Measurements from ENCODE around the gene STRN4.

GRCh38 chr19:46717034-46717715 is 29.1 kb downstream of the STRN4 start, which contains the start of gene PRKD2:
- TF ChIP-seq CREB5 (CRISPR knock-in tag; IDR thresholded peaks at IDR 0.05; ENCODE audit: low read depth) (no peak), GLIS3 (CRISPR knock-in tag; IDR thresholded peaks at IDR 0.05) (no peak), ZFP30 (CRISPR knock-in tag; IDR thresholded peaks at IDR 0.05) (no peak), ZNF8 (CRISPR knock-in tag; IDR thresholded peaks at IDR 0.05) (no peak), CSRNP3 (CRISPR knock-in tag; IDR thresholded peaks at IDR 0.05) (no peak), OSR1 (CRISPR knock-in tag; IDR thresholded peaks at IDR 0.05) (no peak), ZNF70 (CRISPR knock-in tag; IDR thresholded peaks at IDR 0.05) (no peak), RARB (CRISPR knock-in tag; IDR thresholded peaks at IDR 0.05) (no peak), PPARA (CRISPR knock-in tag; IDR thresholded peaks at IDR 0.05; ENCODE audit: borderline replicate concordance) (no peak), ISL1 (CRISPR knock-in tag; IDR thresholded peaks at IDR 0.05) (no peak), ESRRG (CRISPR knock-in tag; IDR thresholded peaks at IDR 0.05) (no peak), ZFP3 (CRISPR knock-in tag; IDR thresholded peaks at IDR 0.05) (no peak)
- TF ChIP-seq, protein P1, sequence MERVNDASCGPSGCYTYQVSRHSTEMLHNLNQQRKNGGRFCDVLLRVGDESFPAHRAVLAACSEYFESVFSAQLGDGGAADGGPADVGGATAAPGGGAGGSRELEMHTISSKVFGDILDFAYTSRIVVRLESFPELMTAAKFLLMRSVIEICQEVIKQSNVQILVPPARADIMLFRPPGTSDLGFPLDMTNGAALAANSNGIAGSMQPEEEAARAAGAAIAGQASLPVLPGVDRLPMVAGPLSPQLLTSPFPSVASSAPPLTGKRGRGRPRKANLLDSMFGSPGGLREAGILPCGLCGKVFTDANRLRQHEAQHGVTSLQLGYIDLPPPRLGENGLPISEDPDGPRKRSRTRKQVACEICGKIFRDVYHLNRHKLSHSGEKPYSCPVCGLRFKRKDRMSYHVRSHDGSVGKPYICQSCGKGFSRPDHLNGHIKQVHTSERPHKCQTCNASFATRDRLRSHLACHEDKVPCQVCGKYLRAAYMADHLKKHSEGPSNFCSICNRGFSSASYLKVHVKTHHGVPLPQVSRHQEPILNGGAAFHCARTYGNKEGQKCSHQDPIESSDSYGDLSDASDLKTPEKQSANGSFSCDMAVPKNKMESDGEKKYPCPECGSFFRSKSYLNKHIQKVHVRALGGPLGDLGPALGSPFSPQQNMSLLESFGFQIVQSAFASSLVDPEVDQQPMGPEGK (CRISPR knock-in tag; IDR thresholded peaks at IDR 0.05; ENCODE audit: borderline replicate concordance) = no peak

Measured in SK-N-SH treated with all-trans-retinoic acid at 6 μM for 48 hours (cell line).